GM19023 (cell line): Measurements from ENCODE around the gene OR2F1.
"Not testable (repeated sequence)": the region's sequence is repeated elsewhere in the genome, so short reads cannot be mapped to it uniquely, and the experiment has no call there.

Experiments
- ATAC-seq: cut with Tn5 transposase; IDR thresholded peaks from one replicate; pipeline ENCODE4 v1.9.1; 2021; ENCODE audit warnings: mild to moderate bottlenecking, moderate library complexity; ENCODE audit not compliant: unreplicated experiment

The OR2F1 gene

DNA sequence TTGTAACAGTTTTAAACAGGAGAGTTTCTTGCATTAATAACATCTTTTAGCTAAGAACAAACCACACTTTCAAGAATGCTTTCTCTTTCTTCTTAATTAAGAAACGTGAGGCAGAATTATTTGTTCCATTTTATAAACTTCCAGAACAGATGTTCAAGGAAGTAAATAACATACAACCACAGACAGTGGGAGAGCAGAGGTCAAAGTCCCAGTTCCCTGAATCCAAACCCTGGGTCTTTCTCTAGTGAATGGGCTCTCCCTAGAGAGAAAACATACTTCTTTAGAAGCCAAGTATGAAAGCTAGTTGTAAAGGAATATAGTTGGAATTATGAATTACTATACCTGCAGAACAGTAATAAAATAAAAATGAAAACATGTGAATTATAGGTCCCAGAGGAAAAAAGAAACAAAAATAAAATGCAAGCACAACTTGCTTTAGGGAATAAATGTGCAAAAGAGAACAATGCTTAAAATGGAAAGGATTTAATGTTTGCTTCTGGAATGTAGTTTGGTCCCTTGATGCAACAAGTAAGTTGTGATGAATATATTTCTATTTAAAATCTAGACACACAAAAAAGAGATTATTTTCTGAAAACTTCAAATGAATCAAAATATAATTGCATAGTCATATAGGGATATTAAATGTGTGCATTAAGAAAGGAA lies 51.5 kb downstream of the OR2F1 start:
- ATAC-seq = no peak

DNA sequence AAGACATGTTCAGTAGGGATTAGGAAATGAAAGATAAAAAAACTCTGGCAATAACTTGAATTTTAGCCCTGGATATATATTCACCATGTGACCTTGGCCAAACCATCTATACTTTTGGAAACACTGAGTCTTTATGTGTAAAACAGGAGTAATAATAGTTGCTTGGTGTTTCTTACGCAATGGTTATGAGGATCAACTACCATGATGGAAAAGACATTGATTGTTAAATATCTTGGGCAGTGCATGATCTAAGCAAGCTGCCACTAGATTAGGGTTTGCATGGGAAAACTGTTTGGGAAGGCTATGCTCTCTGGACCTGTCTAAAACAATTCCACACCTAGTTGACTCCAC lies 52.0 kb downstream of the OR2F1 start:
- no peak for ATAC-seq

DNA sequence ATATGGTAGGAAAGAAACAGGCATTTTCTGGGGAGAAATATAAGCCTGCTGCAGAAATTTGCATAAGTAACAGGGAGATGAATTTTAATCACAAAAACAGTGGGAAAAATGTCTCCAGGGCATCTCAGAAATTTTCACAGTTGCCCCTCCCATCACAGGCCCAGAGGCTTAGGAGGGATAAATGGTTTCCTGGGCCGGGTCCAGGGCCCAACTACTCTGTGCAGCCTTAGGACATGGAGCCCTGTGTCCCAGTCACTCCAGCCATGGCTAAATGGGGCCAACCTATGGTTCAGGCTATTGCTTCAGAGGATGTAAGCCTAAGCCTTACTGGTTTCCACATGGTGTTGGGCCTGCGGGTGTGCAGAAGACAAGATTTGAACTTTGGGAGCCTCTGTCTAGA lies 54.7 kb downstream of the OR2F1 start:
- no peak for ATAC-seq

DNA sequence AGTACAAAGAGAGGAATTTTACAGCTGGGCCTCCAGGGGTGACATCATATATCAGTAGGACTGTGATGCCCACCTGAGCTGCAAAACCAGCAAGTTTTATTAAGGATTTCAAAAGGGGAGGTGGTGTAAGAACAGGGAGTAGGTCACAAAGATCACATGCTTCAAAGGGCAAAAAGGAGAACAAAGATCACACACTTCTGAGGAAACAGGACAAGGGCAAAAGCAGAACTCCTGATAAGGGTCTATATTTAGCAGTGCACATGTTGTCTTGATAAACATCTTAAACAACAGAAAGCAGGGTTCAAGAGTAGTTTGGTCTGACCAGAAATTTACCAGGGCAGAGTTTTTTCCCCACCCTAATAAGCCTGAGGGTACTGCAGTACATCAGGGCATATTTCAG lies 55.4 kb downstream of the OR2F1 start:
- ATAC-seq = not testable (repeated sequence)

DNA sequence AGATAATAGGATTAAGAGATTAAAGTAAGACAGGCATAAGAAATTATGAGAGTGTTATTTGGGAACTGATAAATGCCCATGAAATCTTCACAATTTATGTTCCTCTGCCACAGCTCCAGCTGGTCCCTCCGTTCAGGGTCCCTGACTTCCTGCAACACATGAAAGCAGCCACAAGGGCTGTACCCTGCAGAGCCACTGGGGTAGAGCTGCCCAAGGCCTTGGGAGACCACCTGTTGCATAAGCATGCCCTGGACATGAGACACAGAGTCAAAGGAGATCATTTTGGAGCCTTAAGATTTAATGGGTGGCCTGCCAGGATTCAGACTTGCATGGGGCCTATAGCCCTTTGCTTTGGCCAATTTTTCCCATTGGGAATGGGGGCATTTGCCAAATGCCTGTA lies 56.2 kb downstream of the OR2F1 start:
- ATAC-seq = not testable (repeated sequence)

DNA sequence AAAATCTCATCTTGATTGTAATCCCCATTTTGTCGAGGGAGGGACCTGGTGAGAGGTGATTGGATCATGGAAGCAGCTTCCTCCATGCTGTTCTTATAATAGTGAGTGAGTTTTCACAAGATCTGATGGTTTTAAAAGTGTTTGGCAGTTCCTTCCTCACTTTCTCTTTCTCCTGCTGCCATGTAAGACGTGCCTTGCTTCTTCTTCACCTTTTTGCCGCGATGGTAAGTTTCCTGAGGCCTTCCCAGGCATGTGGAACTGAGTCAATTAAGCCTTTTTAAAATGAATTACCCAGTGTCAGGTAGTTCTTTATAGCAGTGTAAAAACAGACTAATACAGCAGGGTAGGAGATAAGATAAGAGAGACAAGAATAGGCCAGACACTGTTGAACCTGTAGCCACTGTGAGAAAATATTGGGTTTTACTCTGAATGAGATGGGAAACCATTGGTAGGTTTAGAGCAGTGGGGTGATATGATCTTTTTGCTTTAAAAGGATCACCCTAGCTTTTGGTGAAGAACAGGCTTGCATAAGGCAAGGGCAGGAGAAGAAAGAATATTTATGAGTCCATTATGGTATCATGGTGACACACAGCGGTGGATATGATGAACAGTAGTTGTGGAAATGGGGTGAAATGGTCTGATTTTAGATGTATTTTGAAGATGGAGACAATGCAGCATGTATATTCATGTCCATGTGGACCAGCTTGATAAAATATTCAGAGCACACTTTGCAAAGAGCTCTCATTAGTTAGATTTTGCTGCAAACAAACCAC lies 57.0 kb downstream of the OR2F1 start:
- ATAC-seq = no peak
